22Rv1 (cell line): ENCODE results near the gene WDFY4.

ENCODE experiments used
- CTCF ChIP-seq: fragments of 450-650 bp; IDR thresholded peaks from 2 replicates; pipeline ENCODE4 v1.5.1; 2017; ENCODE audit warnings: mild to moderate bottlenecking
- ZFX ChIP-seq: fragments of 450-650 bp; IDR thresholded peaks from 2 replicates; pipeline ENCODE4 v1.6.1; 2017; ENCODE audit warnings: antibody characterized with exemption, borderline replicate concordance

DNA sequence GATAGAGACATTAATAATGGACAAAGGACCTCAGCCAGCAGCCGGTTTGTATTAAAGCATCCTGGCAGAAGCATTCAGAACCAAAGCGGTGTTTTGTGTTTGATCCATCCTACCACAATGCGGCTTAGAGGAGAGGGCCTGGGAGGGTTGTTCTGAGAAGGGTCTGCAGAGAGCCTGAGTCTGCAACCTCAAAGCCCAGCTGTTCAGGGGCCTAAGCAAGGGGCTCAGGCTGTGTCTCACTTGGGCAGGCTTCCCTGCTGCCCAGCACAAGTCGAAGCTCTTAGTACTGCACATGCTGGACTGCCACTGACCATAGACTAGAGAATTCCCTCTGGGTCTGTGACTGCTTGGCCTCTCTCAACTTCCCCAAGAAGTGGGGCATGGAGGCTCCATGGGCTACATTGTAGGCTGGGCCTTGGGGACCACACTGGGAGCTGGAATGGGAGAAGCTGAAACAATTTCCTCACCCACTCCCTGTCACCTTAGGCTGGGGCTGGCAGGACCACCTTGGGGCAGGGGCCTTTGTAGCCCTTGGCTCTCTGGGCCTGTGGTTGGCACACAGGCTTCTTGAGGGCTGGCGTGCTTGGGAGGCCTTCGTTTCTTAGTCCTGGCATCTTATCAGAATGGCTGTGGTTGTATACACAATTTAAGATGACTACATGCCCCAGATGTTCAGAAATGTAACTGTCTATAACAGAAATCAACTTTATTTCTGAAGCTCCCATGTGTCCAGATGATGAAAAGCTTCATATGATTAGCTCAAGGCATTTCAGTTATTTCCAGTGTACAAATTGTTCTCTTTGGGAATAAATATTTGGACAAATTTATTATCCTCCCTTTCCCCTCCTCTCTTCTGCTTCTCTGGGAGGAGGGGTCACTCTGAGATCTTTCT, 210.5 kb downstream of the WDFY4 start:
- TF ChIP-seq CTCF (no peak), ZFX (no peak)
